Naive thymus-derived CD4-positive, alpha-beta T cell (primary cell): ENCODE results near the gene CANT1. TPM values are rescaled to one million over a fixed set of nuclear protein-coding genes. Genes with fewer than 3 reads are reported as not detected.

Source experiments
- ATAC-seq: fragments of 150-1000 bp; cut with Tn5 transposase; 2 replicates; pipeline ENCODE4 v1.10.0; 2021; ENCODE audit warnings: mild to moderate bottlenecking, moderate library complexity
- CTCF ChIA-PET: fragments of 350-600 bp; sonication (Branson Sonifier 250); formaldehyde crosslinking; loops from one replicate; lab custom pipeline; 2021; ENCODE audit warnings: antibody characterized with exemption; lab: Charles Lee
- POLR2A ChIA-PET: fragments of 350-600 bp; sonication (Branson Sonifier 250); formaldehyde crosslinking; loops from one replicate; lab custom pipeline; 2021; ENCODE audit warnings: antibody characterized with exemption, inconsistent platforms; lab: Charles Lee
- DNase-seq, 9 donors: peaks; one replicate each; pipeline versions ENCODE4 v3.0.0 to v3.0.0-alpha.2; 2020 to 2022; ENCODE audit warnings: mixed read lengths in 1 of 9
- H3K27ac ChIP-seq: one replicate; pipeline ENCODE4 v1.7.0; 2013; ENCODE audit warnings: mild to moderate bottlenecking, low read depth, low read length, moderate library complexity
- H3K27me3 ChIP-seq, 2 donors: one replicate each; pipeline ENCODE4 v1.7.0; 2013; ENCODE audit warnings: low read length in 2 of 2, mild to moderate bottlenecking in 2 of 2, moderate library complexity in 2 of 2; ENCODE audit not compliant: control insufficient read depth in 2 of 2, insufficient read depth in 2 of 2
- H3K36me3 ChIP-seq, 3 experiments: 1 replicate in 2 of 3; 2 replicates in 1 of 3; pipeline ENCODE4 v1.7.0; 2013; ENCODE audit warnings: low read length in 3 of 3, mild to moderate bottlenecking in 3 of 3, moderate library complexity in 1 of 3; ENCODE audit not compliant: insufficient read depth in 3 of 3, control insufficient read depth in 2 of 3
- H3K4me1 ChIP-seq, 2 donors: one replicate each; pipeline ENCODE4 v1.7.0; 2013; ENCODE audit warnings: low read length in 2 of 2, mild to moderate bottlenecking in 2 of 2, moderate library complexity in 1 of 2; ENCODE audit not compliant: control insufficient read depth in 2 of 2, insufficient read depth in 2 of 2
- H3K4me3 ChIP-seq: 2 replicates; pipeline ENCODE4 v1.7.0; 2013; ENCODE audit warnings: mild to moderate bottlenecking, low read length
- H3K9me3 ChIP-seq, 3 experiments: 1 replicate in 2 of 3; 2 replicates in 1 of 3; pipeline ENCODE4 v1.7.0; 2013; ENCODE audit warnings: low read length in 3 of 3; ENCODE audit not compliant: control insufficient read depth in 2 of 3
- H3K27ac Mint-ChIP-seq, 9 donors: one replicate each; pipeline ENCODE4 v1.8.0; 2020 to 2022; ENCODE audit warnings: mixed read lengths in 9 of 9, mild to moderate bottlenecking in 8 of 9, moderate library complexity in 5 of 9, inconsistent platforms in 2 of 9
- H3K27me3 Mint-ChIP-seq, 5 donors: one replicate each; pipeline ENCODE4 v1.8.0; 2021 to 2022; ENCODE audit warnings: mixed read lengths in 5 of 5, mild to moderate bottlenecking in 1 of 5
- H3K36me3 Mint-ChIP-seq, 5 donors: one replicate each; pipeline ENCODE4 v1.8.0; 2020 to 2022; ENCODE audit warnings: mixed read lengths in 5 of 5, mild to moderate bottlenecking in 3 of 5, inconsistent platforms in 1 of 5
- H3K4me1 Mint-ChIP-seq, 7 donors: one replicate each; pipeline ENCODE4 v1.8.0; 2020 to 2022; ENCODE audit warnings: mixed read lengths in 7 of 7, mild to moderate bottlenecking in 3 of 7, inconsistent platforms in 1 of 7
- H3K4me3 Mint-ChIP-seq, 10 donors: one replicate each; pipeline ENCODE4 v1.8.0; 2020 to 2022; ENCODE audit warnings: mild to moderate bottlenecking in 10 of 10, mixed read lengths in 10 of 10, moderate library complexity in 6 of 10, inconsistent platforms in 2 of 10
- H3K9me3 Mint-ChIP-seq, 11 donors: one replicate each; pipeline ENCODE4 v1.8.0; 2020 to 2022; ENCODE audit warnings: mixed read lengths in 11 of 11, mild to moderate bottlenecking in 4 of 11, inconsistent platforms in 1 of 11, moderate library complexity in 1 of 11
- intact Hi-C, 2 donors: fragments of 100-400 bp; cut with micrococcal nuclease; formaldehyde crosslinking; loops; one replicate each; pipeline ENCODE4 v1.15.1; 2023
- polyA plus RNA-seq, 2 donors: library from polyadenylated mRNA; unstranded; fragments of 300-500 nt; fragmentation: Illumina TruSeq; gene quantifications; one replicate each; pipeline ENCODE4 v1.2.3, GENCODE V29; 2021
- total RNA-seq, 6 experiments: library from RNA in 5 of 6; stranded (reverse) in 5 of 6; gene quantifications; 1 replicate in 5 of 6; 2 replicates in 1 of 6; pipeline ENCODE4 v1.2.3 and lab custom pipeline; 2021 to 2026

The CANT1 gene
- total and polyA plus RNA-seq, 7 experiments from 2014 or later, result 11.2 to 82.2 (median 42.3) TPM

GRCh38 chr17:79039886-79040285, 30.3 kb upstream of the CANT1 start:
- Mint-ChIP-seq H3K27ac (no peak overlapping the region), H3K27me3 (peaks cover under 1 to 13% (median 4%) of the 10 kb centered on the region in 5 donors), H3K4me1 (peaks cover 0 to under 1% (median 0%) of the 10 kb centered on the region in 7 donors), H3K36me3 (no peaks in the 10 kb centered on the region), H3K9me3 (peaks cover 0 to 9% (median 0%) of the 10 kb centered on the region in 11 donors), H3K4me3 (no peak overlapping the region)
- ChIA-PET POLR2A (interaction anchor here (0.6 kb wide), 1 partner anchor 48 kb away, joined by 3 read pairs; no protein-coding TSS in a partner anchor), CTCF (no interaction called here)
- Histone ChIP-seq H3K4me1 (no peaks in the 10 kb centered on the region), H3K4me3 (no peak overlapping the region), H3K27me3 (no peaks in the 10 kb centered on the region), H3K9me3 (no peaks in the 10 kb centered on the region), H3K27ac (no peak overlapping the region), H3K36me3 (no peaks in the 10 kb centered on the region)
- intact Hi-C loops, result no loop called here
- no peak for ATAC-seq
- DNase-seq, result no peak

DNA sequence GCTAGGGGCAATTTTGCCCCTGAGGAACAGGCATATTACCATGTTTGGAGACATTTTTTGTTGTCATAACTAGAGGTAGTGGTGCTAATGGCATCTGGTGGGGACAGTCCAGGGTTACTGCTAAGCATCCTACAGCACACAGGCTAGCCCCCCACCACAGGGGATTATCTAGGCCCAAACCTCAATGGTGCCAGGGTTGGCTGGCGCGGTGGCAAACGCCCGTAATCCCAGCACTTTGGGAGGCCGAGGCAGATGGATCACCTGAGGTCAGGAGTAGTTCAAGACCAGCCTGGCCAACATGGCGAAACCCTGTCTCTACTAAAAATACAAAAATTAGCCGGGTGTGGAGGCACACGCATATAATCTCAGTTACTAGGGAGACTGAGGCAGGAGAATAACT, 29.6 kb upstream of the CANT1 start:
- ChIA-PET CTCF (no interaction called here), POLR2A (no interaction called here)
- no peaks in the 10 kb centered on the region for H3K27me3 ChIP-seq
- peaks cover 0 to 11% (median 2%) of the 10 kb centered on the region in 5 donors for H3K27me3 Mint-ChIP-seq
- no peak for ATAC-seq
- H3K4me1 Mint-ChIP-seq, result no peaks in the 10 kb centered on the region
- no peaks in the 10 kb centered on the region for H3K36me3 ChIP-seq
- H3K9me3 ChIP-seq, result no peaks in the 10 kb centered on the region
- intact Hi-C loops, result no loop called here
- H3K27ac Mint-ChIP-seq, result no peak overlapping the region
- peaks cover 0 to 9% (median 0%) of the 10 kb centered on the region in 11 donors for H3K9me3 Mint-ChIP-seq
- no peak overlapping the region for H3K4me3 ChIP-seq
- DNase-seq, result no peak
- no peak overlapping the region for H3K4me3 Mint-ChIP-seq
- no peaks in the 10 kb centered on the region for H3K4me1 ChIP-seq
- no peak overlapping the region for H3K27ac ChIP-seq
- no peaks in the 10 kb centered on the region for H3K36me3 Mint-ChIP-seq

- ATAC-seq (no peak), DNase-seq (no peak)
- Mint-ChIP-seq H3K36me3 (no peaks in the 10 kb centered on the region), H3K27me3 (peaks cover 0 to 10% (median 2%) of the 10 kb centered on the region in 5 donors), H3K4me3 (no peak overlapping the region), H3K27ac (no peak overlapping the region), H3K4me1 (no peaks in the 10 kb centered on the region), H3K9me3 (peaks cover 0 to 9% (median 0%) of the 10 kb centered on the region in 11 donors)
- Histone ChIP-seq H3K36me3 (no peaks in the 10 kb centered on the region), H3K27me3 (no peaks in the 10 kb centered on the region), H3K4me1 (no peaks in the 10 kb centered on the region), H3K4me3 (no peak overlapping the region), H3K27ac (no peak overlapping the region), H3K9me3 (no peaks in the 10 kb centered on the region)
- ChIA-PET CTCF (no interaction called here), POLR2A (no interaction called here)
- intact Hi-C loops, result no loop called here
Observed at GRCh38 chr17:79038545-79039135, 29.1 kb upstream of the CANT1 start.

GRCh38 chr17:79036596-79036995, 27.0 kb upstream of the CANT1 start:
- Mint-ChIP-seq H3K4me1 (no peaks in the 10 kb centered on the region), H3K36me3 (no peaks in the 10 kb centered on the region), H3K27ac (no peak overlapping the region), H3K9me3 (no peaks in the 10 kb centered on the region), H3K27me3 (peaks cover 0 to 23% (median 3%) of the 10 kb centered on the region in 5 donors), H3K4me3 (no peak overlapping the region)
- ATAC-seq, result peak; percentile 67
- Histone ChIP-seq H3K36me3 (no peaks in the 10 kb centered on the region), H3K9me3 (no peaks in the 10 kb centered on the region), H3K4me1 (no peaks in the 10 kb centered on the region), H3K27me3 (no peaks in the 10 kb centered on the region), H3K4me3 (no peak overlapping the region), H3K27ac (no peak overlapping the region)
- CTCF ChIA-PET, result interaction anchor here (1.0 to 1.1 kb wide), 2 partner anchors 16 to 72 kb away, joined by 3 to 5 read pairs; no protein-coding TSS in a partner anchor
- POLR2A ChIA-PET, result interaction anchor here (0.7 kb wide), 1 partner anchor 37 kb away, joined by 3 read pairs; no protein-coding TSS in a partner anchor
- intact Hi-C loops, result no loop called here
- no peak for DNase-seq

- CTCF ChIA-PET, result interaction anchor here (0.8 kb wide), 1 partner anchor 10 kb away, joined by 3 read pairs; no protein-coding TSS in a partner anchor
- H3K4me1 ChIP-seq, result no peaks in the 10 kb centered on the region
- no peak overlapping the region for H3K4me3 Mint-ChIP-seq
- no peaks in the 10 kb centered on the region for H3K36me3 ChIP-seq
- no peak overlapping the region for H3K27ac ChIP-seq
- POLR2A ChIA-PET, result interaction anchor here (0.7 kb wide), 1 partner anchor 36 kb away, joined by 3 read pairs; no protein-coding TSS in a partner anchor
- peaks cover 0 to 27% (median 4%) of the 10 kb centered on the region in 5 donors for H3K27me3 Mint-ChIP-seq
- no peak overlapping the region for H3K4me3 ChIP-seq
- no peaks in the 10 kb centered on the region for H3K36me3 Mint-ChIP-seq
- H3K4me1 Mint-ChIP-seq, result no peaks in the 10 kb centered on the region
- H3K27ac Mint-ChIP-seq, result no peak overlapping the region
- intact Hi-C loops, result no loop called here
- no peaks in the 10 kb centered on the region for H3K9me3 Mint-ChIP-seq
- no peak for DNase-seq
- H3K9me3 ChIP-seq, result no peaks in the 10 kb centered on the region
- no peaks in the 10 kb centered on the region for H3K27me3 ChIP-seq
- no peak for ATAC-seq
Observed at GRCh38 chr17:79036181-79036580, 26.6 kb upstream of the CANT1 start.

GRCh38 chr17:79035686-79036085, 26.1 kb upstream of the CANT1 start:
- no peaks in the 10 kb centered on the region for H3K36me3 ChIP-seq
- CTCF ChIA-PET, result interaction anchor here (0.8 to 1.5 kb wide), 2 partner anchors 8 to 9 kb away, joined by 3 read pairs; no protein-coding TSS in a partner anchor
- Mint-ChIP-seq H3K27ac (no peak overlapping the region), H3K4me1 (no peaks in the 10 kb centered on the region), H3K4me3 (no peak overlapping the region), H3K9me3 (no peaks in the 10 kb centered on the region), H3K27me3 (peaks cover 0 to 32% (median 4%) of the 10 kb centered on the region in 5 donors), H3K36me3 (no peaks in the 10 kb centered on the region)
- H3K4me1 ChIP-seq, result no peaks in the 10 kb centered on the region
- no peak for DNase-seq
- intact Hi-C loops, result no loop called here
- H3K4me3 ChIP-seq, result no peak overlapping the region
- no peaks in the 10 kb centered on the region for H3K9me3 ChIP-seq
- no peak overlapping the region for H3K27ac ChIP-seq
- ATAC-seq, result no peak
- POLR2A ChIA-PET, result no interaction called here
- no peaks in the 10 kb centered on the region for H3K27me3 ChIP-seq
